ENCODE data around the gene PPP3R1. TPM values are rescaled to one million over a fixed set of nuclear protein-coding genes. Genes with fewer than 3 reads are reported as not detected.

The PPP3R1 gene
- total RNA-seq, 2 donors from 2014 or later, result 57.4 to 59.5 TPM

DNA sequence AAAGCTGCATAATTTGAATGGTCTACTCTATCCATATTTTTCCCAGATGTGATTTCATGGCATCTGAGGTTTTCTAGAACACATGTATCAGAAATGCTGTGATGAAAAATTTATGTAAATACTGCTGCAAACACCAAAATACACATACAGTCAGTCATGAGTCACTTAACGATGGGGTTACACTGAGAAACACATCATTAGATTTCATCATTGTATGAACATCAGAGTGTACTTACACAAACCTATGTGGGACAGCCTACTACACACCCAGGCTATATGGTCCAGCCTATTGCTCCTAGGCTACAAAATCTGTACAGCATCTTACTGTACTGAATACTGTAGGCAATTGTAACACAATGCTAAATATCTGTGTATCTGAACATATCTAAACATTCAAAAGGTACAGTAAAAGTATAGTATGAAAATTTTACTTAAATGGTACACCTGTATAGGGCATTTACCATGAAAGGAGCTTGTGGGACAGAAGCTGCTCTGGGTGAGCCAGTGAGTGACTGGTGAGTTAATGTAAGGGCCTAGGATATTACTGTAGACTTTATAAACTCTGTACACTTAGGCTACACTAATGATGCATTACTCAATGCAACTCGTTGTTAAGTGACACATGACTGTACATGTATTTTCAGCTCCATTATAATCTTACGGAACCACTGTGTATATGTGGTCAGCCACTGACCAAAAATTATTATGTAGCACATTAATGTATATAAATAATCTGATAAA lies 61.2 kb downstream of the PPP3R1 start:
- Histone ChIP-seq H3K27me3 (ENCODE audit: control insufficient read depth, insufficient read depth, low read length, poor library complexity, severe bottlenecking) (no peaks in the 10 kb centered on the region), H3K4me3 (ENCODE audit: low read length) (no peak overlapping the region), H3K9ac (ENCODE audit: extremely low read depth, low read length, poor library complexity, severe bottlenecking) (no peak overlapping the region), H3K36me3 (ENCODE audit: control insufficient read depth, insufficient read depth, low read length) (peaks cover 4% of the 10 kb centered on the region), H3K27ac (ENCODE audit: low read depth, low read length) (no peak overlapping the region), H3K9me3 (ENCODE audit: control insufficient read depth, low read length) (no peaks in the 10 kb centered on the region), H3K4me1 (ENCODE audit: control insufficient read depth, insufficient read depth, low read length) (peaks cover 4% of the 10 kb centered on the region)
- H3K4me3 Mint-ChIP-seq, result no peak overlapping the region
- H3K27me3 Mint-ChIP-seq (ENCODE audit: insufficient read depth), result no peaks in the 10 kb centered on the region
- H3K27ac Mint-ChIP-seq, result no peak overlapping the region
- no peaks in the 10 kb centered on the region for H3K9me3 Mint-ChIP-seq
- peaks cover 21% of the 10 kb centered on the region for H3K4me1 Mint-ChIP-seq
- no peak for DNase-seq
- 98 to 100% methylated on average over 1 to 3 of the region's 3 CpGs for WGBS, 2 experiments (ENCODE audit: insufficient coverage in 1 of 2, insufficient read length in 1 of 2)
- H3K36me3 Mint-ChIP-seq (ENCODE audit: low read depth), result no peaks in the 10 kb centered on the region
- TF ChIP-seq, protein P1, sequence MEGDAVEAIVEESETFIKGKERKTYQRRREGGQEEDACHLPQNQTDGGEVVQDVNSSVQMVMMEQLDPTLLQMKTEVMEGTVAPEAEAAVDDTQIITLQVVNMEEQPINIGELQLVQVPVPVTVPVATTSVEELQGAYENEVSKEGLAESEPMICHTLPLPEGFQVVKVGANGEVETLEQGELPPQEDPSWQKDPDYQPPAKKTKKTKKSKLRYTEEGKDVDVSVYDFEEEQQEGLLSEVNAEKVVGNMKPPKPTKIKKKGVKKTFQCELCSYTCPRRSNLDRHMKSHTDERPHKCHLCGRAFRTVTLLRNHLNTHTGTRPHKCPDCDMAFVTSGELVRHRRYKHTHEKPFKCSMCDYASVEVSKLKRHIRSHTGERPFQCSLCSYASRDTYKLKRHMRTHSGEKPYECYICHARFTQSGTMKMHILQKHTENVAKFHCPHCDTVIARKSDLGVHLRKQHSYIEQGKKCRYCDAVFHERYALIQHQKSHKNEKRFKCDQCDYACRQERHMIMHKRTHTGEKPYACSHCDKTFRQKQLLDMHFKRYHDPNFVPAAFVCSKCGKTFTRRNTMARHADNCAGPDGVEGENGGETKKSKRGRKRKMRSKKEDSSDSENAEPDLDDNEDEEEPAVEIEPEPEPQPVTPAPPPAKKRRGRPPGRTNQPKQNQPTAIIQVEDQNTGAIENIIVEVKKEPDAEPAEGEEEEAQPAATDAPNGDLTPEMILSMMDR (conservative IDR thresholded peaks at IDR 0.05), result no peak

DNA sequence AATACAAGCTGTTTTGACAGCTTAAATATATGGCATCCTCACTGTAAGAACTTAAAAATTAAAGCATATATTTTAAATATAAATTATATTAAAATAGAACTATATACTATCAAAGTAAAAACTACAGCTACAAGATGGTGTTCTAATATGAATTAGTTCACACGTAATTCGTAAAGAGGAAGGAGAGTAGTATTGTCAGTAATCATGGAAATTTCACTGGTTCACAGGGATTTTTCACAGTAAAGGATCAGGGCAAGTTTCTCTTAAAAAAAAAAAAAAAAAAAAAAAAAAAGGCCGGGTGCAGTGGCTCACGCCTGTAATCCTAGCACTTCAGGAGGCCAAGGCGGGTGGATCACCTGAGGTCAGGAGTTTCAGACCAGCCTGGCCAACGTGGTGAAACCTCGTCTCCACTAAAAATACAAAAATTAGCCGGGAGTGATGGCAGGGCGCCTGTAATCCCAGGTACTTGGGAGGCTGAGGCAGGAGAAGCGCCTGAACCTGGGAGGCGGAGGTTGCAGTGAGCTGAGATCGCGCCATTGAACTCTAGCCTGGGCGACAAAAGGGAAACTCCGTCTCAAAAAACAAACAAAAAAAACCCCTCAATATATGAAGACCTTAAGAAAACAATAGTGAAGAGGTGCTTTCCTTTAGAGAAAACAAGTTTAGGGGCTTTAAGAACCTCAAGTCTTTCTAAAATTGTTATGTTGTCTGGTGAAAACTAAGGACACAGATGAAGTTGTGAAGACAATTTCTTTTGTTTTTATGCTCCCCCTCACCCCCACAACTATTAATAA lies 62.1 kb downstream of the PPP3R1 start:
- H3K9me3 ChIP-seq (ENCODE audit: control insufficient read depth, low read length), result no peaks in the 10 kb centered on the region
- H3K9me3 Mint-ChIP-seq, result no peaks in the 10 kb centered on the region
- peaks cover 21% of the 10 kb centered on the region for H3K4me1 Mint-ChIP-seq
- DNase-seq, result no peak
- no peak overlapping the region for H3K4me3 Mint-ChIP-seq
- H3K9ac ChIP-seq (ENCODE audit: extremely low read depth, low read length, poor library complexity, severe bottlenecking), result no peak overlapping the region
- TF ChIP-seq, protein P1 (conservative IDR thresholded peaks at IDR 0.05), result no peak
- no peaks in the 10 kb centered on the region for H3K27me3 Mint-ChIP-seq (ENCODE audit: insufficient read depth)
- no peak overlapping the region for H3K27ac ChIP-seq (ENCODE audit: low read depth, low read length)
- no peaks in the 10 kb centered on the region for H3K27me3 ChIP-seq (ENCODE audit: control insufficient read depth, insufficient read depth, low read length, poor library complexity, severe bottlenecking)
- 87 to 92% methylated on average over 5 to 15 of the region's 15 CpGs for WGBS, 2 experiments (ENCODE audit: insufficient coverage in 1 of 2, insufficient read length in 1 of 2)
- peak overlapping the region; percentile 68 for H3K27ac Mint-ChIP-seq
- H3K4me1 ChIP-seq (ENCODE audit: control insufficient read depth, insufficient read depth, low read length), result peaks cover 4% of the 10 kb centered on the region
- no peak overlapping the region for H3K4me3 ChIP-seq (ENCODE audit: low read length)
- H3K36me3 Mint-ChIP-seq (ENCODE audit: low read depth), result peaks cover 5% of the 10 kb centered on the region
- peaks cover 9% of the 10 kb centered on the region for H3K36me3 ChIP-seq (ENCODE audit: control insufficient read depth, insufficient read depth, low read length)

DNA sequence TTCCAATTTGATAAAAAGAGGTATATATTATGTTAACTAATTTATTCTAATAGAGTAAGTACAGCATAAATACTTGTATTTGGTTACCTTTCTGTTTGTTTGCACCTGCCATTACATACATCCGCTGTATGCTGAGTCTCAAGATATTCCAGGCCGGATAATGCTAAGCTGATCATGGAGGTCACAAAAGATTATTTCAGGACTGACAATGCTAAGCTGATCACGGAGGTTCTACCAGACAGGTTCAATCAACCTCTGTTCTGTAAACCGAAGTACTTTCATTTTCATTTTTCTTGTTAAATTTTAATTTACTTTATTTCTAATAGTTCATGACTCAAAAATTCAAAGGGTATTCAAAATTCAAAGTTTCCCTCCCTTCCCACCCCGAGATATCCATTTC lies 63.5 kb downstream of the PPP3R1 start:
- Histone ChIP-seq H3K4me3 (ENCODE audit: low read length) (no peak overlapping the region), H3K9me3 (ENCODE audit: control insufficient read depth, low read length) (no peaks in the 10 kb centered on the region), H3K9ac (ENCODE audit: extremely low read depth, low read length, poor library complexity, severe bottlenecking) (no peak overlapping the region), H3K27me3 (ENCODE audit: control insufficient read depth, insufficient read depth, low read length, poor library complexity, severe bottlenecking) (no peaks in the 10 kb centered on the region), H3K27ac (ENCODE audit: low read depth, low read length) (no peak overlapping the region), H3K4me1 (ENCODE audit: control insufficient read depth, insufficient read depth, low read length) (peaks cover 4% of the 10 kb centered on the region), H3K36me3 (ENCODE audit: control insufficient read depth, insufficient read depth, low read length) (peaks cover 16% of the 10 kb centered on the region)
- H3K27me3 Mint-ChIP-seq (ENCODE audit: insufficient read depth), result no peaks in the 10 kb centered on the region
- H3K36me3 Mint-ChIP-seq (ENCODE audit: low read depth), result peaks cover 11% of the 10 kb centered on the region
- TF ChIP-seq, protein P1 (conservative IDR thresholded peaks at IDR 0.05), result no peak
- 83 to 94% methylated on average over 2 to 5 of the region's 5 CpGs for WGBS, 2 experiments (ENCODE audit: insufficient coverage in 1 of 2, insufficient read length in 1 of 2)
- DNase-seq, result no peak
- H3K4me3 Mint-ChIP-seq, result no peak overlapping the region
- no peaks in the 10 kb centered on the region for H3K9me3 Mint-ChIP-seq
- no peak overlapping the region for H3K27ac Mint-ChIP-seq
- H3K4me1 Mint-ChIP-seq, result peaks cover 21% of the 10 kb centered on the region
